Type B pancreatic cell (in vitro differentiated cells): ENCODE measurements around the gene SMAD6. TPM values are rescaled to one million over a fixed set of nuclear protein-coding genes. Genes with fewer than 3 reads are reported as not detected.

ENCODE experiments used
- DNase-seq: peaks from one replicate; pipeline ENCODE4 v3.0.0; 2021; ENCODE audit warnings: mixed read lengths; ENCODE audit not compliant: unreplicated experiment; ENCODE audit errors: extremely low spot score
- H3K27ac Mint-ChIP-seq: 2 replicates; pipeline ENCODE4 v1.8.0; 2021; ENCODE audit warnings: mild to moderate bottlenecking, mixed read lengths
- H3K27me3 Mint-ChIP-seq: 2 replicates; pipeline ENCODE4 v1.8.0; 2021; ENCODE audit warnings: mixed read lengths
- H3K36me3 Mint-ChIP-seq: 2 replicates; pipeline ENCODE4 v1.8.0; 2021; ENCODE audit warnings: mixed read lengths
- H3K4me1 Mint-ChIP-seq: one replicate; pipeline ENCODE4 v1.8.0; 2021; ENCODE audit warnings: mixed read lengths; ENCODE audit not compliant: unreplicated experiment
- H3K4me3 Mint-ChIP-seq: 2 replicates; pipeline ENCODE4 v1.8.0; 2021; ENCODE audit warnings: mild to moderate bottlenecking, mixed read lengths
- H3K9me3 Mint-ChIP-seq: 2 replicates; pipeline ENCODE4 v1.8.0; 2021; ENCODE audit warnings: mixed read lengths
- CTCF ChIP-seq: fragments of 200-600 bp; sonication (generic); conservative IDR thresholded peaks from 2 replicates; pipeline ENCODE4 v1.5.0; 2021; ENCODE audit warnings: antibody characterized with exemption, mild to moderate bottlenecking
- total RNA-seq: library from RNA; stranded (reverse); gene quantifications from 2 replicates; pipeline ENCODE4 v1.2.1, GENCODE V29; 2021; ENCODE audit warnings: low replicate concordance

Gene SMAD6
- total RNA-seq, 1 donor from 2014 or later: 31.7 TPM

- peak overlapping the region; percentile 31 for H3K4me3 Mint-ChIP-seq
- no peak for TF ChIP-seq CTCF
- H3K4me1 Mint-ChIP-seq: peaks cover 63% of the 10 kb centered on the region
- peak overlapping the region; percentile 38 for H3K27ac Mint-ChIP-seq
- H3K9me3 Mint-ChIP-seq: no peaks in the 10 kb centered on the region
- DNase-seq: no peak
- H3K36me3 Mint-ChIP-seq: peaks cover 4% of the 10 kb centered on the region
- no peaks in the 10 kb centered on the region for H3K27me3 Mint-ChIP-seq
Measured at GRCh38 chr15:66761726-66762595, 59.9 kb downstream of the SMAD6 start.

- no peak for TF ChIP-seq CTCF
- DNase-seq: no peak
- peak overlapping the region; percentile 71 for H3K27ac Mint-ChIP-seq
- H3K4me3 Mint-ChIP-seq: peak overlapping the region; percentile 59
- H3K9me3 Mint-ChIP-seq: no peaks in the 10 kb centered on the region
- no peaks in the 10 kb centered on the region for H3K27me3 Mint-ChIP-seq
- H3K36me3 Mint-ChIP-seq: peaks cover 4% of the 10 kb centered on the region
- peaks cover 62% of the 10 kb centered on the region for H3K4me1 Mint-ChIP-seq
Measured at GRCh38 chr15:66763186-66764071, 61.4 kb downstream of the SMAD6 start.

- Mint-ChIP-seq H3K4me1 (peaks cover 69% of the 10 kb centered on the region), H3K9me3 (no peaks in the 10 kb centered on the region), H3K27ac (peak overlapping the region; percentile 71), H3K4me3 (peak overlapping the region; percentile 59), H3K36me3 (peaks cover 4% of the 10 kb centered on the region), H3K27me3 (no peaks in the 10 kb centered on the region)
- no peak for DNase-seq
- TF ChIP-seq CTCF: no peak
Measured at GRCh38 chr15:66764072-66764786, 62.2 kb downstream of the SMAD6 start.

- peak; percentile 80 for DNase-seq
- H3K4me3 Mint-ChIP-seq: peak overlapping the region; percentile 79
Measured at GRCh38 chr15:66765478-66766281, 63.6 kb downstream of the SMAD6 start.

More at GRCh38 chr15:66765478-66766281, 63.6 kb downstream of the SMAD6 start:
- Mint-ChIP-seq H3K27me3 (no peaks in the 10 kb centered on the region), H3K36me3 (peaks cover 4% of the 10 kb centered on the region), H3K27ac (peak overlapping the region; percentile 90), H3K9me3 (no peaks in the 10 kb centered on the region), H3K4me1 (peaks cover 72% of the 10 kb centered on the region)
- TF ChIP-seq CTCF: no peak
